Thyroid gland (tissue), 4 donors: ENCODE data around the gene KIAA1549. TPM values are rescaled to one million over a fixed set of nuclear protein-coding genes. Genes with fewer than 3 reads are reported as not detected.

Experiments used
- DNase-seq, 2 donors: peaks; one replicate each; pipeline ENCODE4 v3.0.0-alpha.2; 2019
- H3K27ac ChIP-seq, 3 donors: fragments of 200-600 bp; sonication (generic); 1 replicate in 2 of 3; 2 replicates in 1 of 3; pipeline ENCODE4 v1.5.1; 2016 to 2019; ENCODE audit warnings: mild to moderate bottlenecking in 1 of 3, moderate library complexity in 1 of 3
- H3K27me3 ChIP-seq: fragments of 200-600 bp; sonication (generic); one replicate; pipeline ENCODE4 v1.5.1; 2019
- H3K36me3 ChIP-seq, 2 donors: fragments of 200-600 bp; sonication (generic); one replicate each; pipeline ENCODE4 v1.5.1; 2016 to 2019
- H3K4me1 ChIP-seq, 2 donors: fragments of 200-600 bp; sonication (generic); one replicate each; pipeline ENCODE4 v1.5.1; 2017 to 2019
- H3K4me3 ChIP-seq, 3 donors: fragments of 200-600 bp; sonication (generic); replicated peaks in 1 of 3; 1 replicate in 2 of 3; 2 replicates in 1 of 3; pipeline ENCODE4 v1.5.1; 2016; ENCODE audit warnings: mild to moderate bottlenecking in 1 of 3
- H3K9me3 ChIP-seq: fragments of 200-600 bp; sonication (generic); one replicate; pipeline ENCODE4 v1.5.1; 2017
- POLR2A ChIP-seq, 2 donors: fragments of 450-650 bp; IDR thresholded peaks; one replicate each; pipeline ENCODE4 v1.6.1; 2017; ENCODE audit warnings: antibody characterized with exemption in 2 of 2, mild to moderate bottlenecking in 2 of 2, moderate library complexity in 1 of 2
- WGBS, 2 donors: methylation state at CpG; one replicate each; pipeline ENCODE4 v1.1.5; 2017; 5-methylcytosine and 5-hydroxymethylcytosine counted together
- intact Hi-C: fragments of 100-400 bp; cut with DNase I; formaldehyde crosslinking; loops from one replicate; pipeline ENCODE4 v1.15.1; 2023
- total RNA-seq, 4 donors: library from RNA; depleted of rRNA; stranded (reverse); fragments of >200 nt; gene quantifications; one replicate each; pipeline ENCODE4 v1.2.3, GENCODE V29; 2016
- TF ChIP-seq, protein P1 (sequence below), 6 experiments: fragments of 200-600 bp in 3 of 6; fragments of 450-650 bp in 3 of 6; sonication (generic) in 3 of 6; IDR thresholded peaks; one replicate each; pipeline ENCODE4 v1.5.1; 2016 to 2019; ENCODE audit warnings: antibody characterized with exemption in 6 of 6, mild to moderate bottlenecking in 2 of 6, inconsistent platforms in 1 of 6, moderate library complexity in 1 of 6

KIAA1549 gene
- total RNA-seq, 4 donors from 2014 or later = 1.2 to 3.9 (median 2.6) TPM

DNA sequence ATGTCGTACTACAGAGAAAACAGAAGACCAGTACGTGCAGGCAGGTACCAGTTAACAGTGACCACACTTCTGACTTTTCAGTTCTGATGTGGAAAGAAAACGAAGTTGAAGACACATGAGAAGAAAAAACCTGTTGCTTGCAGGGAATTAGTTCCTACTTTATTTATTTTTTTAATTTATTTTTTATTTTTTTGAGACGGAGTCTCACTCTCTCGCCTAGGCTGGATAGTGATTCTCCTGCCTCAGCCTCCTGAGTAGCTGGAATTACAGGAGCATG is 109.4 kb downstream of the KIAA1549 start:
- 97% methylated on average over 5 of the region's 5 CpGs for WGBS, 2 donors
- H3K4me1 ChIP-seq = no peaks in the 10 kb centered on the region
- TF ChIP-seq, protein P1, sequence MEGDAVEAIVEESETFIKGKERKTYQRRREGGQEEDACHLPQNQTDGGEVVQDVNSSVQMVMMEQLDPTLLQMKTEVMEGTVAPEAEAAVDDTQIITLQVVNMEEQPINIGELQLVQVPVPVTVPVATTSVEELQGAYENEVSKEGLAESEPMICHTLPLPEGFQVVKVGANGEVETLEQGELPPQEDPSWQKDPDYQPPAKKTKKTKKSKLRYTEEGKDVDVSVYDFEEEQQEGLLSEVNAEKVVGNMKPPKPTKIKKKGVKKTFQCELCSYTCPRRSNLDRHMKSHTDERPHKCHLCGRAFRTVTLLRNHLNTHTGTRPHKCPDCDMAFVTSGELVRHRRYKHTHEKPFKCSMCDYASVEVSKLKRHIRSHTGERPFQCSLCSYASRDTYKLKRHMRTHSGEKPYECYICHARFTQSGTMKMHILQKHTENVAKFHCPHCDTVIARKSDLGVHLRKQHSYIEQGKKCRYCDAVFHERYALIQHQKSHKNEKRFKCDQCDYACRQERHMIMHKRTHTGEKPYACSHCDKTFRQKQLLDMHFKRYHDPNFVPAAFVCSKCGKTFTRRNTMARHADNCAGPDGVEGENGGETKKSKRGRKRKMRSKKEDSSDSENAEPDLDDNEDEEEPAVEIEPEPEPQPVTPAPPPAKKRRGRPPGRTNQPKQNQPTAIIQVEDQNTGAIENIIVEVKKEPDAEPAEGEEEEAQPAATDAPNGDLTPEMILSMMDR (IDR thresholded peaks at IDR 0.05) = no peak
- TF ChIP-seq POLR2A (IDR thresholded peaks at IDR 0.05) = no peak
- H3K9me3 ChIP-seq = no peaks in the 10 kb centered on the region
- H3K4me3 ChIP-seq = no peak overlapping the region
- intact Hi-C loops = no loop called here
- H3K27ac ChIP-seq = no peak overlapping the region
- no peaks in the 10 kb centered on the region for H3K27me3 ChIP-seq
- no peak for DNase-seq
- no peaks in the 10 kb centered on the region for H3K36me3 ChIP-seq

GRCh38 chr7:138871065-138871813 is 110.0 kb downstream of the KIAA1549 start:
- H3K27me3 ChIP-seq = no peaks in the 10 kb centered on the region
- intact Hi-C loops = no loop called here
- H3K4me3 ChIP-seq = no peak overlapping the region
- H3K4me1 ChIP-seq = no peaks in the 10 kb centered on the region
- no peak for TF ChIP-seq POLR2A (IDR thresholded peaks at IDR 0.05)
- TF ChIP-seq, protein P1 (IDR thresholded peaks at IDR 0.05) = no peak
- no peak for DNase-seq
- no peaks in the 10 kb centered on the region for H3K36me3 ChIP-seq
- no peaks in the 10 kb centered on the region for H3K9me3 ChIP-seq
- no peak overlapping the region for H3K27ac ChIP-seq
- 94 to 96% methylated on average over 21 of the region's 21 CpGs for WGBS, 2 donors

DNA sequence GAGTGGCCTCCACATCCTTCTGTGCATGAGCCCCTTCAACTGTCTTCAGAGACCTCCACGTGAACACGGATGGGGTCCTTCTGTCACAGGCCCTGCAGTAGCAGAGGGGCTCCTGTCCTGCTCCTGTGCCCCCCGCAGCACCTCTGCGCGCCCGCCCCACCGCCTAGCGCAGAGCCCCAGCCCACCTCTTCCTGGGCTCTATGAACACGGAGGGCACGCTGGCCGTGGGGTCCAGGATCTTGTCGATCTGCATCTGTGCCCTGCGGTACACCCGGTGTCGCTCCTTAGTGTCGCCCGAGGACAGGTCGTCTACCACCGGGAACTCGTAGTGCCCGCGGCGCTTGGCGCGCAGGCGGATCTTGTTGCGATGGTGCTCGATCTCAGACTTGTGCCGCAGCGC is 111.8 kb downstream of the KIAA1549 start:
- DNase-seq = no peak

DNA sequence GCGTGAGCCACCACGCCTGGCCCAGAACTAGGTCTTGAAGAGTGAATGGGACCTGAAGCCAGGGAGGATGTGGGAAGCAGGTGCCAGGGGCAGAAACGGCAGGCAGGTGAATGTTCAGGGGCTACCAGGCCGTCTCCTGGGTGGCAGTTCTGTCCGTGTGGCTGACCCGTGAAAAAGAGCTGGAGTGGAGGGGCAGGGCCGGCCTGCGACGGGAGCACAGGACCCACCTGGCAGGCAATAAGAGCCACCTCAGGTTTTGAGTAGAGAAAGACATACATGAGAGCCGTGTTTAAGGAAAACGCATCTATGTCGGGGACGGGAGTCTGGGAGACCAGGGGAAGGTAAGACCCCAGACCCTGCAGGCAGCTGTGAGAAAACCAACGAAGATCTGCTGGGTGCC is 112.5 kb downstream of the KIAA1549 start:
- DNase-seq = no peak
- H3K27me3 ChIP-seq = no peaks in the 10 kb centered on the region
- intact Hi-C loops = no loop called here
- H3K4me3 ChIP-seq = no peak overlapping the region
- H3K9me3 ChIP-seq = no peaks in the 10 kb centered on the region
- no peaks in the 10 kb centered on the region for H3K4me1 ChIP-seq
- no peak for TF ChIP-seq POLR2A (IDR thresholded peaks at IDR 0.05)
- TF ChIP-seq, protein P1 (IDR thresholded peaks at IDR 0.05) = no peak
- H3K27ac ChIP-seq = no peak overlapping the region
- 92 to 96% methylated on average over 14 of the region's 14 CpGs for WGBS, 2 donors
- no peaks in the 10 kb centered on the region for H3K36me3 ChIP-seq

More for the DNA sequence above, 111.8 kb downstream of the KIAA1549 start:
- no peaks in the 10 kb centered on the region for H3K27me3 ChIP-seq
- TF ChIP-seq POLR2A (IDR thresholded peaks at IDR 0.05) = no peak
- TF ChIP-seq, protein P1 (IDR thresholded peaks at IDR 0.05) = no peak
- H3K27ac ChIP-seq = no peak overlapping the region
- intact Hi-C loops = no loop called here
- H3K36me3 ChIP-seq = no peaks in the 10 kb centered on the region
- no peaks in the 10 kb centered on the region for H3K4me1 ChIP-seq
- H3K9me3 ChIP-seq = no peaks in the 10 kb centered on the region
- H3K4me3 ChIP-seq = no peak overlapping the region
- WGBS, 2 donors = 96 to 98% methylated on average over 25 to 30 of the region's 30 CpGs

- H3K36me3 ChIP-seq = no peaks in the 10 kb centered on the region
- WGBS, 2 donors = 98 to 99% methylated on average over 19 of the region's 19 CpGs
- H3K9me3 ChIP-seq = no peaks in the 10 kb centered on the region
- no peak overlapping the region for H3K27ac ChIP-seq
- no peak for DNase-seq
- no peak for TF ChIP-seq POLR2A (IDR thresholded peaks at IDR 0.05)
- TF ChIP-seq, protein P1 (IDR thresholded peaks at IDR 0.05) = no peak
- no peaks in the 10 kb centered on the region for H3K27me3 ChIP-seq
- no peak overlapping the region for H3K4me3 ChIP-seq
- no peaks in the 10 kb centered on the region for H3K4me1 ChIP-seq
- intact Hi-C loops = no loop called here
Measured at GRCh38 chr7:138867744-138868143, 113.4 kb downstream of the KIAA1549 start.
